ENCODE results near the gene CALCR.
"Not testable (repeated sequence)": the region's sequence is repeated elsewhere in the genome, so short reads cannot be mapped to it uniquely, and the experiment has no call there.

The CALCR gene

DNA sequence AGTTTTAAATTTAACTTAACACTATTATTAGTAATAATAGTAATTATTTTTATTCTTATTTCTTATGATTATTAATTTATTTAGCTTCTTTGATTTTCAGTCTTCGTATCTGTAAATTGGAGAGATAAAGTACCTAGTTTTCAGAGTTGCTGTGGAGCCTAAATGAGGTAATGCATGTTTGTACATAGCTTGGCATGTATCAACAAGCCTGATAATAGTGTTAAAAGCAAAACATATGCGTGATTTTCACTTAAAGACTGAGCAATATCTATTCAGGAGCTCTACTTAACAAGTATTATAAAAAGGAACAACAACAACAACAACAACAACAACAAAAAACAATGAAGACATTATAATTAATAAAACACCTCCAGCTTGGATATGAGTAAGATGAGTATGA is 12.4 kb downstream of the CALCR start:
- DNase-seq (ENCODE audit: low read depth): no peak

DNA sequence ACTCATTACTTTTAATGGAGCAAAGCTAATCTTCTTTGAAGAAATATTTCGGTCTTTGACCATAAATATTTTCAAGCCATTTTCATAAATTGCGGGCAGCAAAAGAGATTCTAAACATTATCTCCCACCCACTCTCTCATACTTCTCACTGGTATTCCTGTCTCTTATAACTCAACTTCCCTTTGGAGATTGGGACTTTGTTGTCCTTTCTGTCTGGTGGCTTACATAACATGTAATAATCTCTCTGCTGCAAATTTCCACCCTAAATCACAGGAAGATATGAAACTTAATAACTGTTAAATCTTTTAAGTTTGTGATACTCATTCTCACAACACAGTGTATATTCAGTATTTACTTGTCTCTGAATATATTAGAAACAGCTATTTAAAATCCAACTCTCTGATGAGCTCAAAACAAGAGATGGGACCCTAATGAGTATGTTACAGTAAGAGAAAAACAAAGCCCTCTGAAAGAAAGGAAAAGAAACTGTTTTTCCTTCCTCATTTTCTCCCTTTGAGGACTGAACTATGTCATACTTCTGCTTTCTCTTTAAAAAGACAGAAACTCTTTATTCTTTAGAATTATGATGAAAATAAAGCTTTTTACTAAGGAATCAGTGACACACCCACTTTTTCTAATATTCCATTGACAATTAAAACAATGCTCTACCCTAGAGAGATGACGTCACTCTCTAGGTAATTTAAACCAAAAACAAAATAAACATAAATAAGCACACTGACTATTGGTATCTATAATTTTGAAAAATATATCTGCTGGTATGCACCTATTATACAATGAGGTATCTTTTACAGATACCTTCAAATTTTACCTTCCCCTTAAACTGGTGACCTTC is 14.7 kb downstream of the CALCR start:
- DNase-seq (ENCODE audit: low read depth): no peak

DNA sequence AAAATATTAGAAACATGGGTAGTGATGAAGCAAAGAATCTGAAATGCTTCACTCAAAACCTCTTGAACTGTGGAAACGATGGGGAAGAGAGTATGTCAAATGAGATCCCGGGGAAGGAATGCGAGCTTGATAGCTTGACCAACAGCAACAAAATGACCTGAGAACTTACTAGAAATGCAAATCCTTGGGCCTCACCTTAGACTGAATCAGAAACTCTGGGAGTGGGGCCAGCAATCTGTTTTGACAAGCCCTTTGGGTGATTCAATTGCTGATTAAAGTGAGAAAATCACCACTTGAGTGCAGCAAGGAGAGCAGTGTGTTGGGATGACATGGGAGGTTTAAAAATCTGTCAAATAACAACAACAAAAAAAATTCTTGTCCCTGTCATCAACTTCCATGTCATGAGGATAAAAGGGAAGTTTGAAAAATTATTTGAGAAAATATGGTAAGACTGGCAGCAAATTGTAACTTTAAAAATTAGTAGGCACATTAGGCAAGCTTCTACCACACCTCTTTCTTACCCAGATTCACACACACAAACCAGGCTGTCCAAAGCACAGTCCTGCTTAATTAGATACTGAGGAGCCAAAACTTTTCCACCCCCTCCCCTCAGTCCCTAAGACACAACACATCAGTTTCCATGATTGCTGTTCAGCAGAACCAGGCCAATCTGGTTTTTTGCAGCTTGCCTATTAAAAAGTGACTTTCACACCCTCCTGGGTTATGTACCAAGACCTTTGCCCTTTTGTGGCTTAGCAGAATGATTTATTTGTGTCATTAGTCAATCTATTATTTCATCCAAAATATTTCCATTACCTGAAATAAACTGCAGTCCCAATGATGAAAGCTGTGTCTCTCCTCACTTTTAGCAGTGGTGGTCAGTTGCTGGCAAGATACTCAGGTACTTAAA is 15.6 kb downstream of the CALCR start:
- DNase-seq (ENCODE audit: low read depth): no peak

DNA sequence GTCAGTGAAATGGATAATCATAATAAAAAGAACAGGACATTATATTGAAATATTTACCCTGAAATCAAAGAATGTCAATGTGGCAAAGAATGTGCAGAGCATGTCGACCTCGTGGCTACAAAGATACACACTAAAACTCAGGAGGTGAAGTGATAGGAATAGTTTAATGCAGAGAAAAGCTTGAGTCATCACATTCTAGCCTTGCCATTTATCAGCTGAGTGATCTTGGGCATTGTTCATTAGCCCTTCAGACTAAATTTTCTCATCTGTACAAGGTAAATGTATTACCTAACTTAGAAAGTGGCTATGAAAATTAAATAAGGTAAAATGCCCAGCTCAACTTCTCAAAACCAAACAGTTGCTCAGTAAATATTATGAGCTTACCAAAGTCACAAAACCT is 22.6 kb downstream of the CALCR start:
- no peak for DNase-seq (ENCODE audit: low read depth)

DNA sequence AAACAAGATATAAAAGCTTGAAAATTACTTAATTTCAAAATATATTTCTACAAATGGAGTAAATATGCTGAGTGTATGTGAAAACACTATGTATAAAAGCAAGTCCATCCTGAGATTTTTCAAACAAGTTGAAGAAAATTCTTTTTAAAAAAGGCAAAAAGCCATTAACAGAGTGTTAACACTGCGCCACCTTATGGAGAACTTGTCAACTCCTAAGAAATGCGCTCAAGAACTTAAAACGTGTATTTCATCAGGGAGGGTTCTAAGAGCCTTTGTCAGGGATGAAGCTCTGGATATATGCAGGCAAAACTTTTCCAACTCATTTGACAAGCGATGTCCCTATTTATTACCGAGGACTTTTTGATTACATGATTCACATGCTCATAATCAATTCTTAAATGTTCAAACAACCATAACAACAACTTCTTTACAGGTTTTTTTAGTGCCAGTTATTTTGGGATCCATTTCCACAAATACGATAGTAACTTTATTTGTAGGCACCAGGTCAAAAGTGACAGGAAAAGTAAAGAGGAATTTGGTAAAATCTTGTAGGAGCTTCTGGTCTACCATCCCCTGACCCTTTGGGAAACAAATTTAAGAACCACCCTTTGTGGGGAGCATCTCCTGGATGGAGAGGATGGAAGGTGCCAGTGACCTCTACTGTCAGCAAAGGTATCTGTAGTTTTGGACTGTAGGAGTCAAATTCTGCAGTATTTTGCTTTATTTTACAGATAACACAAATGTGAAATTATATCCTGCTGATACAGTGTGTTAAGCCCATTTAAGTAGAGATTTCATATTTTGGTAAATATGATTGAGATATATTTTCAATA is 23.2 kb downstream of the CALCR start:
- DNase-seq (ENCODE audit: low read depth): no peak

DNA sequence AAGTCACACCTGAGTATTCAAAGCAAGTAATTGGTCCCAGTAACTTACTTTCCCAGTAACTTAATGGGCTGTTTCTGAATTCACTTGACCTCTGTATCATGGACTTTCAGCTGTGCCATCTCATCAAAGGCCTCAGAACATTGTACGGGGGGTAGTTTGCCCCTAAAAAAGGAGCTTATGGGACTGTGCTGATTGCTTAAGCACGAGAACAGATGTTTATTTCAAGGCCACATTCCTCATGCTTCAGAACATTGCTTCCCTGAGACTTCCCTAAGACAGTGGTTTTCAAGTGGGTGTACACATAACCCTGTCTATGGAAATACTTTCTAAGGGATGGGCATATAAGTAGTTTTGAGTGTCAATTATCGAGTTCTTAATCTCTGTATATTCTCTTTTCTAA is 26.8 kb downstream of the CALCR start:
- no peak for DNase-seq (ENCODE audit: low read depth)

DNA sequence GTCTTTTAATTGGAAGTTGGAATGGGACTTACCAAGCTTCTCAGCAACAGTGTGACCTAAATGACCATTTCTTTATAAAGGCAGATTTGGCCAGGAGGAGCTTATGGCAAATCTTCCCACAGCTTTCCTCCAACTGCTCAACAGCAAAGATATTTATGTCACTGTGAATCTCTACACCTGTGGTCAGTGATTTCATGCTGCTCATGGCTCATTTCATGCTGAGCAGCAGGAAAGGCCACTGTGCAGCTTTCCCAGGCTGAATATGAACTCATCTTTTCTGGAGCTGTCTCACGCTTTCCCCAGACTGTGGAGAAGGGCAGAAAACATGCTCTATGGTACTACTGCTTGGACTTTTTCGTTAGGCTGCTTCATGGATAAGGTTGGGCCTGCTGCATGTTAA is 29.8 kb downstream of the CALCR start:
- DNase-seq (ENCODE audit: low read depth): no peak

DNA sequence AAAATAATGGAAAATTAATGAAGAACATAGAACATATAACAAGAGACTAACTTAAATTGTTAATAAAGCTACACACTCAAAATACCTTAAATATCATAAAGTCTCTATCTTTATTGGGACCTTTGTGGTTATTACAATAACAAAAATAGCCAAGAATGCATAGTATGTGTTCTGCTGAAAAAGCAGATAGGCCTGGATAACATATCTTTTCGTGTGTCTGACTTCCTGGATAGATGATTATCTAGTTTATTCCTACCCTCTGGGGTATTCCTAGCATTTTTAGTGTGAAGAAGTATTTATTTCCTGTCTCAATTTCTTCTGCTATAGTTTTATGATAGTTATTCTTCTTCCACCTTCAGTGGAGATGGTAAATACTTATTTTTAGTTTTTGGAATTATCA is 36.5 kb downstream of the CALCR start:
- DNase-seq (ENCODE audit: low read depth): no peak

DNA sequence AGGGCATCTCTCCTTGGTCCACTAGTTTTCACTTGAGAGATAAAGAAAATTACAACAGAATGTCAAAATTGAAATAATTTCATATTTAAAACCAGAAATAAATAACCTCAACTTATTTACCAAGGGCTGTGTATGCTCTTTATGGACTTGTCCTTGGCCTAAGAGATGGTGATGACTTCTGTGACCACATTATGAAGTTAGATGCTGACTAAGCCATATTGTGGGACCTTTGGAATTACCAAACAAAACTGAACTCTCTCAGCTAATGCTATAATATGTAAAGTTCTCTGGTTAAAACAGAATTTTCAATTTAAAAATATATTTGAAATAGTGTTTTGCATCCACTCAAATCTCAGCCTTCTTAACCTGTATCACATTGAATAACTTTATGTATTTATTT is 38.9 kb downstream of the CALCR start:
- DNase-seq (ENCODE audit: low read depth): no peak

DNA sequence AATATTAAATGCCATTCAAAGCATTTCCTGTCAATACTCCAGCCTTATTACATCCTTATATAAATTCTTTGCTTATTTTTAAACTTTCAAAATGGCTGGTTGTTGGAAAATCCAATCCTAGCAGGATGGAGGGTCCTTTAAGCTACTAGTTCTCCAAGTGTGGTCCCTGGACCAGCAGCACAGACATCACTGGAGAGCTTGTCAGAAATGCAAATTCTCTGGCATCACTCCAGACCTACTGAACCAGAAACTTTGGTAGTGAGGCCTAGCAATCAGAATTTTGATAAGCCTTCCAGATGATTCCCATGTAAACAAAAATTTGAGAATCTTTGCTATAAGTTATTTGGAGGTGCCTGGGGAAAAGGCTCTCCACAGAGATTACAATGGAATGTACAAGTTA is 43.8 kb downstream of the CALCR start:
- DNase-seq (ENCODE audit: low read depth): no peak

DNA sequence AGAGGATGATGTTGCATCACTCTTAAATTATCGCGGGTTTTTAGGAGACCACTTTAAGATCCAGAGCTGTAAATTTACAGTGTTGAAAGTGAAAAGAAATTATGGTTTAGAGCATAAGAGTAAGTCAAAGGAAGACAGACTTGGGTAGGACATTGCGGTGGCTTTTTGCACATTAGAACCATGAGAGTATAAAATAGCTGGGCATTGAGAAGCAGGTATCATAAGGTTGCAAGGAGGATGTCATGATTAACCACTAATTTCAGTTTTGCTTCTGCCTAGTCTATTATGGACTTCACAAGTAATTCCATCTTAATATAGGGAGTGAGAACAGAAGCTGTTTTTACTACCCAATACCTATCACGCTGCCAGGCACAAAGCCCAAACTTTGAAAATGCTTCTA is 57.7 kb downstream of the CALCR start:
- DNase-seq (ENCODE audit: low read depth): no peak

DNA sequence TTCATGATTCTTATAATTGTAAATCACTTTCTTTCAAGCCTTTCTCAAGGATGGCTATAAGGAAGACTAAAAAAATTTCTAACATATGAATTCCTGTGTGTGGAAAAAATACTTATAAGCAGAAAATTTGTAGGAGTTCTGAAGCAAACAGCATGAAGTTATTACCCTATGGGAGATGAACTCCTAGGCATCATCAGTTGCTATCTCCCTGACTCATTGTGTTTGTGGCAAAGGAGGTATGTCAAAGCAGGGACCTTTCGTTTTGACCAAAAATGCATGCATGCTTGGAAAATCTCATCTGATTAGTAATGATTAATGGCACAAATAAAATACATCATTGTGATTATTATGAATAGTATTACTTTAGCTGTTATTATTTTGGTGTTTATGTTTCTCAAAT is 59.4 kb downstream of the CALCR start:
- no peak for DNase-seq (ENCODE audit: low read depth)

DNA sequence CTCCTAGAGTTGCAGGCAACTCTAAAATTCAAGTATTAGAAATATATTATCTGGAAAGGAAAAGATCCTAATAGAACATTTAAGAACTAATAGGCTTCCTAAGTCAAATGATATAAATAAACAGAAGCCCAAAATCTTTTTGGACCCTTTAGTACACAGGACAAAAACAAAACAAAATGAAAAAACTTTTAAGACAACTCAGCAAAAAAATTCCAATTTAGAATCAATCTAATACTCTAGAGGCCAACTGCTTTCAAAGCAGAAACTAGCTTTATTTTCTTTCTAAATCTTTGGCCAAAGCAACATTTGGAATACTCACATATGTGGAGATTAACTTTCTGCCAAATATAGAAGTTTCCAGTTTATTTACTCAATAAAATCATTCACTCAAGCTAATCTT is 65.2 kb downstream of the CALCR start:
- DNase-seq (ENCODE audit: low read depth): no peak

DNA sequence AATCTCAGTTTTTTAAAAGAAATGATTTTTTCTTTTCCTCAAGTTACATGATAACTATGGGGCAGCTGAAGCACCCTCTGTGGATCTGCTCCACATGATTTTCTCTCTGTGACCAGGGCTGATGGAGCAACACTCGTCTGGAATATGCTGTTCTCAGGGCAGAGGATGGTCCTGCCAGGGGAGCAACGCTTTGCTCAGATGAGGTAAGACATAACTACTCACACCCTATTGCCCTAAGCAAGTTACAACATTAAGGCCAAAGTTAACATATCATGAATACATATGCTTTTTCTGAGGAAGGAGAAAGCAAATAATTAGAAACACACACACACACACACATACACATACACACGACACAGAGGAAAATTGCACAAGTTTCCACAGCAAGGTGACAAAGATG is 71.4 kb downstream of the CALCR start:
- no peak for DNase-seq (ENCODE audit: low read depth)

DNA sequence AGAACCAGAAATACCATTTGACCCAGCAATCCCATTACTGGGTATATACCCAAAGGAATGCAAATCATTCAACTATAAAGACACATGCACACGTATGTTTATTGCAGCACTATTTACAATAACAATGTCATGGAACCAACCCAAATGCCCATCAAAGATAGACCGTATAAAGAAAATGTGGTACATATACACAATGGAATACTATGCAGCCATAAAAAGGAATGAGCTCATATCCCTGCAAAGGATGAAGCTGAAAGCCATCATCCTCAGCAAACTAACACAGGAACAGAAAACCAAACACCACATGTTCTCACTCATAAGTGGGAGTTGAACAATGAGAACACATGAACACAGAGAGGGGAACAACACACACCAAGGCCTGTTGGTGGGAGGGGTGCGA is 82.7 kb downstream of the CALCR start:
- DNase-seq (ENCODE audit: low read depth): not testable (repeated sequence)

DNA sequence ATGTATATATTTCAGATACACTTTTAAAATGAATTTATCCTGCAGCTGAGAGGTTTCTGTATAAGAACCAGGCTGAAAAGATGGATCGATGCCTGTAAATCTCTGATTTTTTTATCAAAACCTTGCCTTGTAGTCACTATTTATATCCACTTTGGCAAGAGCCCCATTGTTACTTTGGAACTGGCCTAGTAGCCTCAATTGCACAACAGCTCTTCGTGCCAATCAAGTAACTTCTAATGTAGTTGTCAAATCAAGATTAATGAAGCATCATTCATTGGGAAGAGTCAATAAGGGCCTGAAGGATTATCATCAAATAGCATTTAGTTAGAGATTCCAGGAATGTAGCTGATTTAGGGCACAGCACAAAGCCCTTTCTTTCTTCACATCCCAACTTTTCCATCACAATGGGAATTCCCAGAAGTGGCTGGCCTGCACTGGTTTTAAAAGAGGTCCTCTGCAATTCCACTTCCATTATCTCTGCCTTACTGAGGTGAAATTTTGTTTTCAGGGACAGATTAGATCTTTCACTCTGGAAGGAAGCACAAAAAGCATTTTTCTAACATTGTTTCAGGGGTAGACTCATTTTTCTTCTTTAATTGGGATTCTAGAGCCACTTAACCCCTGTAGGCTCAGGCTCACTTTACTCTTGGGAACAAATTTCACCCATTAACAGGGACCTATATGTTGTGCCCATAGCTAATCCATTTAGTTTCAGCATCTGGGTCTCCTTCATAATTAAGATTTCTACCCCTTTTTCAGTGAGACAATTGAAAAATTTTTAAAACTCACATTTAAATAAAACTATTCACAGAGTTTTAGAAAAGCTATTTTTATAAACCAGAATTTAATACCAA is 97.8 kb downstream of the CALCR start:
- no peak for DNase-seq (ENCODE audit: low read depth)

DNA sequence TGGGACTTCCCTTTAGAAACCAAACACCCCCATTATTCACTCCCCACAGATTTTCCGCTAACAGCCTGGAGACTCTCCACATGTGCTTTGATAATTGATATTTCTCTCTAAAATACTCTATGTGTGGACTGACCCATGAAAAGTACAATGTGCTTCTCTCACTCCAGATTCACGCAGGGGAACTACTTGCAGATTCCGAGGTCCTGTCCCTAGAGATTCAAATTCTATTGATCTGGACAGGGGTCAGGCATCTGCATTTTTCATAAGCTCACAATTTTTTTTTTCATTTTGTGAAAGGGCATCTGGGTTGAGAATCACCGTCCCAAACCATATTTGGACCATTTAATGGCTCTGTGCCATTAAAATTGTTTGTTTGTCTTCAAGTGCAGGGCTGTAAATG is 98.7 kb downstream of the CALCR start:
- DNase-seq (ENCODE audit: low read depth): no peak

DNA sequence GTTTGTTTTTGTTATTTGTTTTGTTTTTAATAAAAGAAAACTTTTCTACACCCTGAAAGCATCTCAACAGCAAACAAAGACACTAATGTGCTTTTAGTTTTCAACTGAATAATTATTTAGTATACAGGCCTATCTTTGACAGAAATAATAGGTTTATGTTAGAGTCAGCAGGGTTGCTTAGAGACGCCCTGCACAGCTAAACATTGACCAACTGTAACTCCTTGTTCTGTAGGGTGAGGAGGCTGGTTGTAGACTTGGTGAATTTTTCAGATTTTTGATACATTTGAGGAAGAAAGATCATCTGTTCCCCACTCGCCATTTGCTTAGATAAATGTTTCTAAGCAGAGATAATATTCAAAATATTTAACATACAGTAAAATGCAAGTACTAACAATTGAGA is 103.1 kb downstream of the CALCR start:
- DNase-seq (ENCODE audit: low read depth): no peak

DNA sequence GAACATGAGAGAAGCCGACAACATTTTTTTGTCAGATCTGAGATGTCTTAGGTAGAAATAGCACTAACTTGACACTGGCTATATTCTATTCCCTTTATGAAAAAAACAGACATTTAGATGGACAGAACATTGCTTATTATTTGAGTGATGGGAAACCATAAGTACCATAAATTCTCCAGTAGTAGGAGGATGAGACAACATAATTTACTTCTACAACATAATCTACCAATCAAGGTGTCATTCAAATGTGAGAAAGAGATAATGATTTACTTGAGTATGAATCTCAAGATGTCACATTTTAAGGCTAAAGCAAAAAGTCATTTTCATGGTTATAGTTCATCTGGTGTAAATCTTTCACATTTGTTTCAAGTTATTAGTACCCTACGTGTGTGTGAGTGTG is 110.8 kb downstream of the CALCR start:
- DNase-seq (ENCODE audit: low read depth): no peak

DNA sequence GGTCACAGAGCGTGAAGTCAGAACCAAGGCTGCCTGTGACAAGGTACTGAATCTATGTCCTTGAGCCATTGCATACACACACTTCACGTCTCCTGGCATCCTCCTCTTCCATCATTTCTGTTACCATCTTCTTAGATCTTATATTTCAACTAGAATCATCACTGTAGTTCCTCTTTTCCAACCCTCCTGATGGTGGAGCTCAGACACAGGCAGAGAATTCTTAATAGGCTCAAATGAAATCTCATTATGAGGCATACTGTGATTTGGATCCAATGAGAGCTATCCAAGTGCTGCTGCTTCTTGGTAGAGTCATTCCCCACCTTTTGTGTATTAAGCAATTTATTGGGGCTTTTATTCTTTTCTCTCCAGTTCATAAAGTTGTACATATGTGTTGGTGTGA is 113.2 kb downstream of the CALCR start:
- DNase-seq (ENCODE audit: low read depth): no peak

DNA sequence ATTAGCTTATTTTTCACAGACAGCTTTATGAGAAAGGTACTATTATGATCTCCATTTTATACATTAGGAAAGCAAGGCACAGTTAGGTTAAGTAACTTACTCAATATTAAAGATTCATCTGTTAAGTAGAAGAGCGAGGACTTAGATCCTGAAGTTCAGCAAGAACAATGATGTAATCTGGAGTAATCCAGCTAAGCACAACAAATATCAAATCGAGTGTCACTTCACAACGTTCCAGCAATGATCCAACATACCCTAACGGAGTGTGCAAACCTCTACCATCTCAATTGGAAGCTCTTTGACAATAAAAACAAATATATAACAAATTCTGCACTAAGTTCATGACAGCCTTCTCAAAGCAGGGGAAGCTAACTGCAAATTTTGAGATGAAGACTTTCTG is 121.3 kb downstream of the CALCR start:
- DNase-seq (ENCODE audit: low read depth): no peak

Data from T follicular helper cell (primary cell).